Frontal cortex (tissue), 4 donors: ENCODE measurements around the gene HMG20A. TPM values are rescaled to one million over a fixed set of nuclear protein-coding genes. Genes with fewer than 3 reads are reported as not detected.

Source experiments
- DNase-seq, 2 donors: peaks; one replicate each; pipeline ENCODE4 v3.0.0; 2012; ENCODE audit warnings: low spot score in 2 of 2
- FAIRE-seq: peaks from 2 replicates; lab custom pipeline; 2012; peaks lifted over from hg19 to GRCh38; lab: Jason Lieb, UNC
- total RNA-seq: library from RNA; depleted of rRNA; stranded (reverse); fragments of >200 nt; gene quantifications from one replicate; pipeline ENCODE4 v1.2.3, GENCODE V29; 2014
- donor health status: control.
- donor health status: control.
- donor health status: control.

Gene HMG20A
- total RNA-seq, 1 donor from 2014 or later, result 48.9 TPM

GRCh38 chr15:77470235-77470634 lies 49.5 kb downstream of the HMG20A start:
- DNase-seq (no peak), FAIRE-seq (no peak)

GRCh38 chr15:77473328-77473727 lies 52.6 kb downstream of the HMG20A start:
- DNase-seq, result no peak
- FAIRE-seq, result no peak

- DNase-seq, result no peak
- FAIRE-seq, result no peak
Measured at GRCh38 chr15:77474310-77474988, 53.8 kb downstream of the HMG20A start.

- FAIRE-seq, result no peak
- DNase-seq, result no peak
Measured at GRCh38 chr15:77475001-77475400, 54.3 kb downstream of the HMG20A start.

DNA sequence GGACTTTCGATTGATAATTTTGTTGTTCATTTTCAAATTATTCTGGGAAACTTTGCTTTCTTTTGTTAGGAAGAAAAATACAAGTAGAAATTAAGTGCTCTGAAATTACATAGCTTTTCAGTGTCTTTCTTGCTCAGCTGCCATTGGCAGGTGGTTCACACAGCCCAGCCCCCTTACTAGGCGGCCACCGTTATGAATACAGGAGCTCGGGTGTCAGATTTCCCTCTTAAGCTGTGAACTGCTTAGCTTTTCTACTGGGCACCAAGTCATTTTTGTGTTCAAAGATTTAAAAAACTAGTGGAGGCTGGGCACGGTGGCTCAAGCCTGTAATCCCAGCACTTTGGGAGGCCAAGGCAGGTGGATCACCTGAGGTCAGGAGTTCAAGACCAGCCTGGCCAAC lies 55.2 kb downstream of the HMG20A start:
- FAIRE-seq (no peak), DNase-seq (no peak)

DNA sequence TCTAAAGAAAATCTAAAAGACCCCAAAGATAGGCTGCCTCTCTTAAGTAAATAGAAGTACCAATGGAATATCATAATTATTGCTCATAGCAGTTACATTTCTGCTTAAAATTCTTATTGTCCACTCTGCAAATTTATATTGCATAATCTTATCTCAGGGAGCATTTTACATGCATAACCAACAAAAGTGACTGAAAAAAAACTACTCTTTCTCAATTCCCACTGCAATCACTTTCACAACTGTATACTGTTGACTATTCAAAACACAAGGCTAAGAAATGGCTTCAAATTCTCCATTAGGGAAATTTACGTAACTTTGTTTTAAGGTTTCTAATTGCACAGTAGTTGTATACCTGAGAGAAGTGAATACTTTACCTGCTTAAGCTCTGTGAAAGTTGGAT lies 56.3 kb downstream of the HMG20A start:
- FAIRE-seq, result no peak

GRCh38 chr15:77478051-77478450 lies 57.4 kb downstream of the HMG20A start:
- DNase-seq, result no peak

More for the DNA sequence above, 56.3 kb downstream of the HMG20A start:
- DNase-seq, result no peak

GRCh38 chr15:77479015-77479414 lies 58.3 kb downstream of the HMG20A start:
- no peak for DNase-seq
- FAIRE-seq, result no peak

More at GRCh38 chr15:77478051-77478450, 57.4 kb downstream of the HMG20A start:
- no peak for FAIRE-seq

GRCh38 chr15:77480859-77481633 lies 60.4 kb downstream of the HMG20A start:
- FAIRE-seq (no peak), DNase-seq (no peak)

DNA sequence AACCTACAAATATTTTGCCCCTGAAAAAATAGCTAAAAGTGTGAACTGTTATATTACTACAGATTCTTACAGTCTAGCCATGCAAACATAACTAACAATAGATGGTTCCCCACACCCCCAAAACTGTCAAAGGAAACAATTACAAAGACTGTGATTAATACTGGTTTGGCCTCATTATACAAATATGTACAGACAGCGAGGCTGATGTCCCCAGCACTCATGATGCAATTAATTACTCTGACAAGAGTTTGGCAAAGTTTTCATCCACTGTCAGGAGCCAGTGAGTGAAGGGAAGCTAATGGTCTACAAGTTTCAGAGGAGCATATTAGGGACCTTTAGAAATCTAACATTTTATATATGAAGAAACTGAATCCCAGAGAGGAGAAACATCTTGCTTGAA lies 61.0 kb downstream of the HMG20A start:
- no peak for DNase-seq

DNA sequence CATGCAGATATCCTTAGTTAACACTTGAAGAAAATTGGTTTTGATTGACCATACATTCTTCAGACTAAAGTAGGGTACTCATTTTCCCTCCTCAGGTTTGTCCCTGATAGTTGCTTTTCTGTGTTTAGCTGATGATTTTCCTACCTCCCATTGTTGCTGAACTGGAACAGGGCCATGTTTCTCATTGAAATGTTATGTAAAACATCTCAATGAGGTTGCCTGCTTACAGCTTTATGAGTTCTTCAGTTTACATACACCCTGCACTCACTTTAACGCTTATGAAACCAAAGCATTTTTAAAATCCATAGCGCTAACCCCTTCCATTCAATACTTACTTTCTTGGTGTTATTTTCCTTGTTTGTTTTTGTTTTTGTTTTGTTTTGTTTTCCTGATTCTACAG lies 61.9 kb downstream of the HMG20A start:
- no peak for DNase-seq

More for the DNA sequence above, 61.0 kb downstream of the HMG20A start:
- FAIRE-seq, result no peak

GRCh38 chr15:77483425-77484140 lies 62.9 kb downstream of the HMG20A start:
- no peak for FAIRE-seq

More for the DNA sequence above, 61.9 kb downstream of the HMG20A start:
- no peak for FAIRE-seq

DNA sequence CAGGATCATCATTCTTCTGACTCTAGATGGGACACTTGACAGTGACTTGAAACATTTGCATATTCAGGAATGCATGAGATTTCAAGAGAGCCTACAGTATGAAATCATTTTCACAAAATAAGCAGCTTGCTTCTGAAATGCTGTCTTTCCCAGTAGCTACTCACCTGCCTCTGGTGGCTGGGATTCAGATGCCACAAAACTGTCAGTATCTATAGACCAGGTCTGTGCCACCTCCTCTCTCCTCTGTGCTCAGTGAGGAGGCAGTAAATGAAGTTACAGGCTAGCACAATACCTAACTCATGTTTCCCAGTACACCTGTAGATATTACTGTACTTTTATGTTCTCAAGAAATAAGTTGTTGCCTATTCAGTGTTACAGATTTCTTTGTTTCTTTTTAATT lies 64.3 kb downstream of the HMG20A start:
- FAIRE-seq (no peak), DNase-seq (no peak)

More at GRCh38 chr15:77483425-77484140, 62.9 kb downstream of the HMG20A start:
- DNase-seq, result no peak

GRCh38 chr15:77486542-77487468 lies 66.1 kb downstream of the HMG20A start:
- no peak for DNase-seq
- no peak for FAIRE-seq

GRCh38 chr15:77487469-77487842 lies 66.8 kb downstream of the HMG20A start:
- no peak for DNase-seq
- FAIRE-seq, result no peak

- FAIRE-seq (no peak), DNase-seq (no peak)
Measured at GRCh38 chr15:77487888-77488287, 67.2 kb downstream of the HMG20A start.

DNA sequence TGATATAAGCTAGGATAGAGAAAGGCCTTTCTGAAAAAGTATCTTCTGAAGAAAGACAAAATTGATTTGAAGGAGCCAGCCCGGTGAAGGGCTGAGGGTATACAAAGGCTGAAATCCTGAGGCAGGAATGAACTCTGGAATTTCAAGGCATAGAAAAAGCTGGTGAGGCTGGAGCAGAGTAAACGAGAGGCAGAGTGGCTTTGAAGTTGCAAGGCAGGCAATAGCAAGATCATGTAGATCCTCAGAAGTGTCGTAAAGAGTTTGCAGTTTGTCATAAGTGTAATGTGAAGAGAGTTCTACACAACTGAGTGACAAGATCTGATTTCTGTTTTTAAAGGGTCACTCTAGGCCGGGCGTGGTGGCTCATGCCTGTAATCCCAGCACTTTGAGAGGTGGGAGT lies 69.0 kb downstream of the HMG20A start:
- DNase-seq (no peak), FAIRE-seq (no peak)

DNA sequence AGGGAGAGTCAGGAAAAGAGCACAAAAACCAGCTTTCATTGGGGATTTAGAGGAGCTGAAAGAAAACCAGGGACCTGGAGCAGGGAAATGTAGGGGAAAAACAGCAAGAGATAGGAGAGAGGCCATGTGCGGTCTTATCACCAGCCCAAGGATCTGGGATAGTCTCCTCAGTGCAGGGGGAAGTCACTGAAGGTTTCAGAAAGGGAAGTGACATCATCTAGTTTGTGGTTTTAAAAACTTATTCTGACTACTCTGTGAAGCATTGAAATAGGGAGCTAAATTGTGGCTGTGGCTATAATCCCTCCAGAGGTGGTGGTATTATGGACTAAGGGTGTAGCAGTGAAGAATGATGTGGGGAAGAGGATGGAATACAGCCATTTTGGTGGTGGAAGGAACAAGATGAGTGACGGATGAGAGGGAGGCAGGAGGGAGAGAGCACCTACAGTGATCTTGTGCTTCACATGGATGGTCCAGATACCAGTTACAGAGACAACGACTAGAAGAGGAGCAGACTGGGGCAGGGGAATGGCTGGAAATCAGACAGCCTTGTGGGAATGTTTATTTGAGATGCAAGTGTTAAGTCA lies 72.7 kb downstream of the HMG20A start:
- no peak for FAIRE-seq
- DNase-seq, result no peak
